ENCODE data around the gene TLR3. TPM values are rescaled to one million over a fixed set of nuclear protein-coding genes. Genes with fewer than 3 reads are reported as not detected.

The TLR3 gene
- total and polyA plus RNA-seq, 4 donors: 3.2 to 15.1 (median 10.2) TPM

DNA sequence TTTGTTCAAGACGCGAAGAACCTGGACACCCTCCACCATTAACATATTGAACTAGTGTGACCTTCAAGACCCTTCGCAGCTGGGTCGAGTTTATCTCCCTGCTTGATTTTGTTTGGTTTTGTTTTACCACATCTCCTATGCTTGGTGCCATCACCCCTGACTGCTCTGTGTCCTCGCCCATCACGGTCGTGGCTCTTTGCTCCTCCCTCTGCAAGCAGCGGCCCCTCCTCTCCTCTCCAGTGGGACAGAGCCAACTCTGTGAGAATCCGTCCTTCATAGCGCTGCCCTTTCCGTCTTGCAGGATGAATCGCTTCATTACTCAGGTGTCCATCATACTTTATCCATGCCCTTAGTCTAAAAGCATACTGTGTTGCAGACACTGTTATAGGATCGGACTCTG lies 26.4 kb downstream of the TLR3 start:
- Histone ChIP-seq H3K27ac (ENCODE audit: low read depth in 1 of 2, low read length in 1 of 2) (no peak overlapping the region), H3K4me1 (ENCODE audit: control insufficient read depth in 5 of 5, insufficient read depth in 5 of 5, low read length in 5 of 5) (no peaks in the 10 kb centered on the region), H3K4me3 (no peak overlapping the region), H3K36me3 (ENCODE audit: control insufficient read depth in 4 of 4, insufficient read depth in 4 of 4, low read length in 4 of 4) (no peaks in the 10 kb centered on the region), H3K27me3 (ENCODE audit: control insufficient read depth in 3 of 3, insufficient read depth in 3 of 3, low read length in 2 of 3) (no peaks in the 10 kb centered on the region), H3K9ac (ENCODE audit: insufficient read depth in 1 of 2, low read length in 2 of 2) (no peak overlapping the region), H3K9me3 (ENCODE audit: control insufficient read depth in 4 of 4, insufficient read depth in 3 of 4, low read length in 3 of 4) (peaks cover 0 to 3% (median 0%) of the 10 kb centered on the region in 4 donors)
- WGBS, 2 donors: 58 to 83% methylated on average over 13 of the region's 13 CpGs
- no peak for TF ChIP-seq CTCF (IDR thresholded peaks at IDR 0.05; ENCODE audit: control extremely low read depth, extremely low read depth)
- ATAC-seq (ENCODE audit: insufficient read depth, low FRiP score) (no peak), DNase-seq (no peak)

GRCh38 chr4:186096681-186097165 lies 27.8 kb downstream of the TLR3 start:
- WGBS, 2 donors: 87 to 88% methylated on average over 9 of the region's 9 CpGs
- ATAC-seq (ENCODE audit: insufficient read depth, low FRiP score): no peak
- no peak overlapping the region for H3K27ac ChIP-seq (ENCODE audit: low read depth in 1 of 2, low read length in 1 of 2)

GRCh38 chr4:186097386-186097785 lies 28.4 kb downstream of the TLR3 start:
- Histone ChIP-seq H3K9me3 (ENCODE audit: control insufficient read depth in 4 of 4, insufficient read depth in 3 of 4, low read length in 3 of 4) (no peaks in the 10 kb centered on the region), H3K36me3 (ENCODE audit: control insufficient read depth in 4 of 4, insufficient read depth in 4 of 4, low read length in 4 of 4) (no peaks in the 10 kb centered on the region), H3K9ac (ENCODE audit: insufficient read depth in 1 of 2, low read length in 2 of 2) (no peak overlapping the region), H3K4me1 (ENCODE audit: control insufficient read depth in 5 of 5, insufficient read depth in 5 of 5, low read length in 5 of 5) (no peaks in the 10 kb centered on the region), H3K4me3 (no peak overlapping the region), H3K27me3 (ENCODE audit: control insufficient read depth in 3 of 3, insufficient read depth in 3 of 3, low read length in 2 of 3) (no peaks in the 10 kb centered on the region), H3K27ac (ENCODE audit: low read depth in 1 of 2, low read length in 1 of 2) (no peak overlapping the region)
- TF ChIP-seq CTCF (IDR thresholded peaks at IDR 0.05; ENCODE audit: control extremely low read depth, extremely low read depth): no peak
- 72 to 93% methylated on average over 5 of the region's 5 CpGs for WGBS, 2 donors
- ATAC-seq (ENCODE audit: insufficient read depth, low FRiP score): no peak
- no peak for DNase-seq

More at GRCh38 chr4:186096681-186097165, 27.8 kb downstream of the TLR3 start:
- no peak overlapping the region for H3K9ac ChIP-seq (ENCODE audit: insufficient read depth in 1 of 2, low read length in 2 of 2)
- H3K36me3 ChIP-seq (ENCODE audit: control insufficient read depth in 4 of 4, insufficient read depth in 4 of 4, low read length in 4 of 4): no peaks in the 10 kb centered on the region
- no peaks in the 10 kb centered on the region for H3K9me3 ChIP-seq (ENCODE audit: control insufficient read depth in 4 of 4, insufficient read depth in 3 of 4, low read length in 3 of 4)
- no peaks in the 10 kb centered on the region for H3K4me1 ChIP-seq (ENCODE audit: control insufficient read depth in 5 of 5, insufficient read depth in 5 of 5, low read length in 5 of 5)
- no peak for TF ChIP-seq CTCF (IDR thresholded peaks at IDR 0.05; ENCODE audit: control extremely low read depth, extremely low read depth)
- H3K27me3 ChIP-seq (ENCODE audit: control insufficient read depth in 3 of 3, insufficient read depth in 3 of 3, low read length in 2 of 3): no peaks in the 10 kb centered on the region
- H3K4me3 ChIP-seq: no peak overlapping the region
- no peak for DNase-seq

GRCh38 chr4:186102931-186103330 lies 34.0 kb downstream of the TLR3 start:
- Histone ChIP-seq H3K9me3 (ENCODE audit: control insufficient read depth in 4 of 4, insufficient read depth in 3 of 4, low read length in 3 of 4) (no peaks in the 10 kb centered on the region), H3K4me3 (no peak overlapping the region), H3K4me1 (ENCODE audit: control insufficient read depth in 5 of 5, insufficient read depth in 5 of 5, low read length in 5 of 5) (peaks cover 0 to 15% (median 6%) of the 10 kb centered on the region in 5 donors), H3K27me3 (ENCODE audit: control insufficient read depth in 3 of 3, insufficient read depth in 3 of 3, low read length in 2 of 3) (no peaks in the 10 kb centered on the region), H3K9ac (ENCODE audit: insufficient read depth in 1 of 2, low read length in 2 of 2) (no peak overlapping the region), H3K36me3 (ENCODE audit: control insufficient read depth in 4 of 4, insufficient read depth in 4 of 4, low read length in 4 of 4) (no peaks in the 10 kb centered on the region), H3K27ac (ENCODE audit: low read depth in 1 of 2, low read length in 1 of 2) (no peak overlapping the region)
- WGBS, 2 donors: 95 to 96% methylated on average over 12 of the region's 12 CpGs
- DNase-seq: no peak
- TF ChIP-seq CTCF (IDR thresholded peaks at IDR 0.05; ENCODE audit: control extremely low read depth, extremely low read depth): no peak
- no peak for ATAC-seq (ENCODE audit: insufficient read depth, low FRiP score)

Measured in lung (tissue), 12 donors.